ENCODE data around the gene MRC2. TPM values are rescaled to one million over a fixed set of nuclear protein-coding genes. Genes with fewer than 3 reads are reported as not detected.

Gene MRC2
- total and polyA plus RNA-seq, 9 of the 15 experiments (the other 6 are each of a cell fraction or from before 2014, with no cell fraction given): 0.28 to 11.5 (median 6.6) TPM

DNA sequence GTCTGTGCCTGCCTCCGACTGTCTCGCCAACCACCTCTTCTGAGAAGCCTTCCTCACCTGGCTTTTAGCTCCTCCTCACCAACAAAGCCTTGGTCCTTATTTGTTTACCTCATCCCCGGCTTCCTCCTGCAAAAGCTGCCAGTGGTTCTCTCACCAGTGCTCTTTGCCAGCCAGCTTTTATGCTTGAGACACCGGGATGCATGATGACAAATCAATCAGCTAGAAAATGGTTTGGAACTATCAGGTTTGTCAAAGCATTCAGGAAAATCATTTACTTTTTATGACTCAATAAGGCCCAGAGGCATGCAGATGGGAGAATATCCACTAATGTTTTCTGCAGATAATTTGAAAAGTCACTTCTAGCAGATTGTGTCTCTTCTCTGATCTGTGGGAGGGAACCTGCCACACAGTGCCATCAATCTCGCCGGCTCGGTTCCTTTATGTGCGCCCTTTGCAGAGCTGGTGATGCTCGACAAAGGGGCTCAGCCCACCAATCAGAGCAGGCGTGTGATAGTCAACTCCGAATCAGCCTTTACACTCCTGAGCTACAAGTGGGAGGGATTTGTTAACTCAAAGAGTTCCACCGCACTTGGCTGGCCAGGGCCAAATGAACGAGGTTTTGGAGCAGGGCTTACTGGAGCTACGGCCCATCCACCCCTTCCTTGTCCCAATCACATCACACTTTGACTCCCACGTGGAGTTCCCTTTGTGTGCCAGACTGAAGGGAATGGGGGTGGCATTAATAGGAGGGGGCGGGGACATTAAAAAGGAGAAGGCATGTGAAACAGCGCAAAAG, 85.8 kb downstream of the MRC2 start (continued):
- TF ChIP-seq ZBTB7A (IDR thresholded peaks at IDR 0.05; ENCODE audit: borderline replicate concordance, control insufficient read depth, low read depth, low read length) (no peak), SRSF9 (IDR thresholded peaks at IDR 0.05; ENCODE audit: borderline replicate concordance, low read depth, low read length) (no peak), ZC3H11A (IDR thresholded peaks at IDR 0.05; ENCODE audit: low read depth, low read length) (no peak)
- TF ChIP-seq, protein P1, sequence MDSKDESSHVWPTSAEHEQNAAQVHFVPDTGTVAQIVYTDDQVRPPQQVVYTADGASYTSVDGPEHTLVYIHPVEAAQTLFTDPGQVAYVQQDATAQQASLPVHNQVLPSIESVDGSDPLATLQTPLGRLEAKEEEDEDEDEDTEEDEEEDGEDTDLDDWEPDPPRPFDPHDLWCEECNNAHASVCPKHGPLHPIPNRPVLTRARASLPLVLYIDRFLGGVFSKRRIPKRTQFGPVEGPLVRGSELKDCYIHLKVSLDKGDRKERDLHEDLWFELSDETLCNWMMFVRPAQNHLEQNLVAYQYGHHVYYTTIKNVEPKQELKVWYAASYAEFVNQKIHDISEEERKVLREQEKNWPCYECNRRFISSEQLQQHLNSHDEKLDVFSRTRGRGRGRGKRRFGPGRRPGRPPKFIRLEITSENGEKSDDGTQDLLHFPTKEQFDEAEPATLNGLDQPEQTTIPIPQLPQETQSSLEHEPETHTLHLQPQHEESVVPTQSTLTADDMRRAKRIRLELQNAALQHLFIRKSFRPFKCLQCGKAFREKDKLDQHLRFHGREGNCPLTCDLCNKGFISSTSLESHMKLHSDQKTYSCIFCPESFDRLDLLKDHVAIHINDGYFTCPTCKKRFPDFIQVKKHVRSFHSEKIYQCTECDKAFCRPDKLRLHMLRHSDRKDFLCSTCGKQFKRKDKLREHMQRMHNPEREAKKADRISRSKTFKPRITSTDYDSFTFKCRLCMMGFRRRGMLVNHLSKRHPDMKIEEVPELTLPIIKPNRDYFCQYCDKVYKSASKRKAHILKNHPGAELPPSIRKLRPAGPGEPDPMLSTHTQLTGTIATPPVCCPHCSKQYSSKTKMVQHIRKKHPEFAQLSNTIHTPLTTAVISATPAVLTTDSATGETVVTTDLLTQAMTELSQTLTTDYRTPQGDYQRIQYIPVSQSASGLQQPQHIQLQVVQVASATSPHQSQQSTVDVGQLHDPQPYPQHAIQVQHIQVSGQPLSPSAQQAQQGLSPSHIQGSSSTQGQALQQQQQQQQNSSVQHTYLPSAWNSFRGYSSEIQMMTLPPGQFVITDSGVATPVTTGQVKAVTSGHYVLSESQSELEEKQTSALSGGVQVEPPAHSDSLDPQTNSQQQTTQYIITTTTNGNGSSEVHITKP (IDR thresholded peaks at IDR 0.05; ENCODE audit: partially characterized antibody): no peak

Measured in K562 (cell line).